HCT116 (cell line): Measurements from ENCODE around the gene RHBDD2. TPM values are rescaled to one million over a fixed set of nuclear protein-coding genes. Genes with fewer than 3 reads are reported as not detected.
A peak's percentile ranks its signal among the peaks of the same experiment; 100 is the strongest.

Experiments used
- ATAC-seq: fragments of 200-7000 bp; cut with Tn5 transposase; 2 replicates; pipeline ENCODE4 v1.9.1; 2020; ENCODE audit warnings: mild to moderate bottlenecking, moderate library complexity
- BruUV-seq: library from RNA; stranded (reverse); fragments of 400-500 nt; replicated peaks from 2 replicates; lab custom pipeline; 2021; lab: Mats Ljungman, UMichigan
- CTCF ChIA-PET: fragments of 300-600 bp; sonication (Branson Sonifier 250); formaldehyde crosslinking; loops from one replicate; lab custom pipeline; 2021; ENCODE audit warnings: antibody characterized with exemption; lab: Charles Lee
- POLR2A ChIA-PET: fragments of 300-600, 350-600 bp; sonication (Branson Sonifier 250); formaldehyde crosslinking; loops from one replicate; lab custom pipeline; 2021; ENCODE audit warnings: antibody characterized with exemption; lab: Charles Lee
- RAD21 ChIA-PET, 2 experiments: fragments of 300-600 bp; sonication (Branson Sonifier 250); formaldehyde crosslinking; loops; one replicate each; lab custom pipeline; 2023; ENCODE audit warnings: low total read pairs in 2 of 2; ENCODE audit not compliant: uncharacterized antibody in 2 of 2, unreplicated experiment in 2 of 2, low non-redundant PET in 1 of 2; lab: Charles Lee
- DNase-seq: peaks from one replicate; pipeline ENCODE4 v3.0.0-alpha.2; 2010; ENCODE audit warnings: low read depth, low spot score
- H2AFZ ChIP-seq: fragments of 200-600 bp; shearing (Covaris generic), sonication (generic); 2 replicates; pipeline ENCODE4 v1.6.1; 2017; ENCODE audit warnings: low read depth, mixed run types, mixed read lengths, antibody characterized with exemption, low read length; ENCODE audit not compliant: poor library complexity, severe bottlenecking
- H3K27ac ChIP-seq: 2 replicates; pipeline ENCODE4 v1.5.1; 2012; ENCODE audit warnings: low read depth, low read length
- H3K27me3 ChIP-seq: fragments of 200-600 bp; sonication (generic); 2 replicates; pipeline ENCODE4 v1.6.1; 2016; ENCODE audit warnings: mixed run types, low read length, mixed read lengths; ENCODE audit not compliant: insufficient read depth
- H3K36me3 ChIP-seq, 2 experiments: fragments of 200-500 bp in 1 of 2; fragments of 200-600 bp in 1 of 2; sonication (Bioruptor generic) in 1 of 2; sonication (generic) in 1 of 2; 2 replicates each; pipeline versions ENCODE4 v1.5.1 to v1.6.1; 2014 to 2016; ENCODE audit warnings: low read length in 2 of 2, inconsistent platforms in 1 of 2, mixed read lengths in 1 of 2, mixed run types in 1 of 2; ENCODE audit not compliant: insufficient read depth in 2 of 2, control insufficient read depth in 1 of 2
- H3K4me1 ChIP-seq, 2 experiments: fragments of 200-600 bp in 1 of 2; sonication (generic) in 1 of 2; 2 replicates each; pipeline versions ENCODE4 v1.5.1 to v1.6.1; 2012 to 2017; ENCODE audit warnings: low read length in 2 of 2, inconsistent platforms in 1 of 2, mild to moderate bottlenecking in 1 of 2, mixed read lengths in 1 of 2, mixed run types in 1 of 2, moderate library complexity in 1 of 2; ENCODE audit not compliant: insufficient read depth in 2 of 2, control insufficient read depth in 1 of 2
- H3K4me2 ChIP-seq: fragments of 200-600 bp; sonication (generic); 2 replicates; pipeline ENCODE4 v1.6.1; 2017; ENCODE audit warnings: mixed run types, low read length, mixed read lengths
- H3K4me3 ChIP-seq, 2 experiments: fragments of 200-600 bp in 1 of 2; sonication (generic) in 1 of 2; replicated peaks in 1 of 2; 2 replicates each; pipeline ENCODE4 v1.5.1; 2011 to 2016; ENCODE audit warnings: low read length in 2 of 2, control low read depth in 1 of 2, low read depth in 1 of 2, mild to moderate bottlenecking in 1 of 2, mixed read lengths in 1 of 2, mixed run types in 1 of 2
- H3K79me2 ChIP-seq: fragments of 200-600 bp; sonication (generic); 2 replicates; pipeline ENCODE4 v1.6.1; 2017; ENCODE audit warnings: mild to moderate bottlenecking, mixed run types, low read length, moderate library complexity, mixed read lengths; ENCODE audit not compliant: insufficient read depth
- H3K9ac ChIP-seq: fragments of 200-600 bp; sonication (generic); 2 replicates; pipeline ENCODE4 v1.6.1; 2016; ENCODE audit warnings: low read length, mixed read lengths
- H3K9me2 ChIP-seq: fragments of 200-600 bp; sonication (generic), shearing (Covaris generic); 2 replicates; pipeline ENCODE4 v1.6.1; 2017; ENCODE audit warnings: mixed run types, mild to moderate bottlenecking, moderate library complexity; ENCODE audit not compliant: insufficient read depth
- H3K9me3 ChIP-seq, 2 experiments: fragments of 200-500 bp in 1 of 2; fragments of 200-600 bp in 1 of 2; sonication (Bioruptor generic) in 1 of 2; sonication (generic) in 1 of 2; 2 replicates each; pipeline ENCODE4 v1.6.1; 2014 to 2017; ENCODE audit warnings: low read length in 2 of 2, mixed read lengths in 2 of 2, inconsistent platforms in 1 of 2, low read depth in 1 of 2, mild to moderate bottlenecking in 1 of 2, mixed run types in 1 of 2, moderate library complexity in 1 of 2; ENCODE audit not compliant: control insufficient read depth in 1 of 2, insufficient read depth in 1 of 2
- H4K20me1 ChIP-seq: fragments of 200-600 bp; sonication (generic), shearing (Covaris generic); 2 replicates; pipeline ENCODE4 v1.6.1; 2017; ENCODE audit warnings: mixed run types, mild to moderate bottlenecking, moderate library complexity; ENCODE audit not compliant: insufficient read depth
- ATF3 ChIP-seq: IDR thresholded peaks from 2 replicates; pipeline ENCODE4 v1.6.1; 2012
- CTCF ChIP-seq, 3 experiments: fragments of 200-600 bp in 1 of 3; sonication (generic) in 1 of 3; IDR thresholded peaks in 2 of 3; conservative IDR thresholded peaks in 1 of 3; 2 replicates each; pipeline ENCODE4 v1.5.1; 2012 to 2017; ENCODE audit warnings: low read depth in 2 of 3, low read length in 2 of 3, antibody characterized with exemption in 1 of 3, borderline replicate concordance in 1 of 3, control low read depth in 1 of 3, mild to moderate bottlenecking in 1 of 3, mixed read lengths in 1 of 3, mixed run types in 1 of 3, moderate library complexity in 1 of 3; ENCODE audit not compliant: insufficient read depth in 1 of 3
- FOSL1 ChIP-seq: IDR thresholded peaks from 2 replicates; pipeline ENCODE4 v1.6.1; 2012; ENCODE audit warnings: low read depth
- MAX ChIP-seq: IDR thresholded peaks from 2 replicates; pipeline ENCODE4 v1.6.1; 2012
- POLR2A ChIP-seq: IDR thresholded peaks from 2 replicates; pipeline ENCODE4 v1.7.0; 2011; ENCODE audit warnings: borderline replicate concordance; ENCODE audit not compliant: insufficient read depth, insufficient read length; ENCODE audit errors: extremely low read depth
- POLR2AphosphoS5 ChIP-seq: IDR thresholded peaks from 2 replicates; pipeline ENCODE4 v1.6.1; 2011; ENCODE audit warnings: mild to moderate bottlenecking, low read depth, low read length, moderate library complexity
- intact Hi-C: fragments of 100-400 bp; cut with micrococcal nuclease; formaldehyde crosslinking; loops from 2 replicates; pipeline ENCODE4 v1.10.0; 2022
- total RNA-seq: library from RNA; stranded (reverse); gene quantifications from one replicate; pipeline ENCODE4 v1.2.1, GENCODE V29; 2021; ENCODE audit not compliant: unreplicated experiment

RHBDD2 gene
- total RNA-seq, 1 experiment from 2014 or later: 42.9 TPM

- Histone ChIP-seq H3K36me3 (peaks cover 0 to 30% of the 10 kb centered on the region in 2 experiments), H3K4me2 (no peak overlapping the region), H3K9me3 (no peaks in the 10 kb centered on the region), H3K27me3 (no peaks in the 10 kb centered on the region), H3K79me2 (no peaks in the 10 kb centered on the region), H3K4me3 (no peak overlapping the region), H3K4me1 (peaks cover 13 to 19% of the 10 kb centered on the region in 2 experiments), H3K9ac (no peak overlapping the region), H3K9me2 (no peaks in the 10 kb centered on the region), H3K27ac (no peak overlapping the region), H4K20me1 (no peaks in the 10 kb centered on the region), H2AFZ (no peak overlapping the region)
- ChIA-PET RAD21 (interaction anchor here in 1 of 2 experiments (0.6 kb wide), 1 partner anchor 54 kb away, joined by 3 read pairs; no protein-coding TSS in a partner anchor), POLR2A (no interaction called here), CTCF (no interaction called here)
- no peak for DNase-seq
- intact Hi-C loops: no loop called here
- TSS peak; percentile 32 for BruUV-seq
- no peak for ATAC-seq
- TF ChIP-seq MAX (no peak), POLR2AphosphoS5 (0 out of 2 replicates have a peak, but pooled peaks have one; percentile 10)
- TF ChIP-seq, all 23 proteins: peak for 1
Observed at GRCh38 chr7:75888464-75889222, 9.8 kb downstream of the RHBDD2 start.

GRCh38 chr7:75889223-75889825 is 10.5 kb downstream of the RHBDD2 start:
- Histone ChIP-seq H3K9ac (no peak overlapping the region), H3K9me3 (no peaks in the 10 kb centered on the region), H3K27ac (no peak overlapping the region), H3K9me2 (no peaks in the 10 kb centered on the region), H3K27me3 (no peaks in the 10 kb centered on the region), H3K4me3 (no peak overlapping the region), H3K4me1 (peaks cover 13 to 19% of the 10 kb centered on the region in 2 experiments), H3K4me2 (peak overlapping the region; percentile 51; the same call in 1 of the 2 replicates), H3K79me2 (no peaks in the 10 kb centered on the region), H4K20me1 (no peaks in the 10 kb centered on the region), H3K36me3 (peaks cover 0 to 27% of the 10 kb centered on the region in 2 experiments; a peak in 3 of 4 replicates), H2AFZ (no peak overlapping the region)
- RAD21 ChIA-PET: interaction anchor here in 1 of 2 experiments (0.6 kb wide), 1 partner anchor 54 kb away, joined by 3 read pairs; no protein-coding TSS in a partner anchor
- ATAC-seq (0 out of 2 replicates have a peak, but pooled peaks have one; percentile 16), DNase-seq (no peak)
- intact Hi-C loops: no loop called here
- TF ChIP-seq CTCF (IDR thresholded peaks at IDR 0.05 in 2 of 3, conservative IDR thresholded peaks at IDR 0.05 in 1 of 3; ENCODE audit: borderline replicate concordance in 1 of 3, insufficient read depth in 1 of 3, low read depth in 2 of 3, low read length in 2 of 3) (no peak), POLR2AphosphoS5 (peak; percentile 6; the same call in 1 of the 2 replicates), FOSL1 (no peak), POLR2A (no peak), ATF3 (no peak)
- CTCF ChIA-PET: no interaction called here
- no TSS peak for BruUV-seq
- POLR2A ChIA-PET: no interaction called here
